HG03342 (cell line): ENCODE data around the gene RPN1.

Source experiments
- ATAC-seq: cut with Tn5 transposase; IDR thresholded peaks from one replicate; pipeline ENCODE4 v1.9.1; 2021; ENCODE audit warnings: mild to moderate bottlenecking, moderate library complexity; ENCODE audit not compliant: unreplicated experiment

The RPN1 gene

DNA sequence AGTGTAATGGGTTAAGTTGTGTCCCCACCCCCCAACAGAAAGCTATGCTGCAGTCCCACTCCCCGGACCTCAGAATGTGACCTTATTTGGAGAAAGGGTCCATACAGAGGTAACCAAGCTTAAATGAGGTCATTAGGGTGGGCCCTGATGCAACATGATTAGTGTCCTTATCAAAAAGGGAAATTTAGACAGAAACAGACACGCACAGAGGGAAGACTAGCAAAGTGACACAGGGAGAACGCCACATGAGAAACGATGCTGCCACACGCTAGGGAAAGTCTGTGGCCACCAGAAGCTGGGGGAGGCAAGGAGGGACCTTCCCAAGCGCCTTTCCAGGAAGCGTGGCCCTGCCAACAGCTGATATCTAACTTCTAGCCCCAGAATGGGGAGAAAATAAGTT, 65.4 kb downstream of the RPN1 start:
- ATAC-seq, result no peak

DNA sequence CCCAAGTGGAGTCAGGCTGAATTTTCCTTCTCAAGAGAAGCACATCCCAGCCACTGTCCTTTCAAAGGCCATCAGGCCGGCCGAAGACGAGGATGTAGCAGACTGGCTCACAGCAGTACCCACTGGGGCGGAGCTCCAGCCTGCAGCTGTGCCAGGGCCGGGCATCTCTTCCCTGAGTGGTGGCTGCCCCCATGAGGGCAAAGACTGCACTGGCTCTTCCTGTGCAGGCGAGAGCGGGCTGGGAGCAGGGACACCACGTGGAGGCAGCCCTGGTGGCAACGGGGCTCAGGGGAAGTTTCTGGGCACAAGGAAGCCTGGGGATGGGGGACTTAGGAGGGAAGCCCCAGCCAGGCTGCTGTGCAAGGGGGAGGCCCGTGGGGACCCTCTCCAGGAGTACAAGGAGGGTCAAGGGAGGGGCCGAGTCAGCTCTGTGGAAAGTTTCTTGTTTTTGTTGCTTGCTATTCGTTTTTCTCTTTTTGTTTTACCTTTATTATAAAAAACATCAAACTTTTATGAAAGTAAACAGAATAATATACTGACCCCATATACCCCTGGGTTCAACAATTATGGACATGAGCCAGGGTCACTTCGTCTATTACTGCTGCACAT, 66.1 kb downstream of the RPN1 start:
- no peak for ATAC-seq

DNA sequence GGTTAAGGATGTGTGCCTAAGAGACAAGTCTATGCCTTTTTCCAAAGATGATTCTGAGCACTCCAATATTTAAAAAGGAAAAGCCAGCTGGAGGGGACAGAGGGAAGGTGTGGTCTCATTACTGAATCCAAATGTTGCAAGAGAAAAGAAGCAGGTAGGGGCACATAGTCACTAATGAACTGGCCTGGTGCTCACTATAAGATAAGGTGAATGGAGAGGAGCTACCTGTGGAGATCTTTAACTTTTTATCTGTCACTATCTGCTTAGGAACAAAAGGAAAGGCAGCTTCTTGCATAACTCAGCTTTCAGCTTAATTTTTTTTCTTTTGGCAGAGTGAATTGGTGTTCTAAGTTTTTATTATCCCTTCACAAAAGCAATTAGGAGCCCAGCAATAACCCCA, 69.1 kb downstream of the RPN1 start:
- ATAC-seq, result no peak

DNA sequence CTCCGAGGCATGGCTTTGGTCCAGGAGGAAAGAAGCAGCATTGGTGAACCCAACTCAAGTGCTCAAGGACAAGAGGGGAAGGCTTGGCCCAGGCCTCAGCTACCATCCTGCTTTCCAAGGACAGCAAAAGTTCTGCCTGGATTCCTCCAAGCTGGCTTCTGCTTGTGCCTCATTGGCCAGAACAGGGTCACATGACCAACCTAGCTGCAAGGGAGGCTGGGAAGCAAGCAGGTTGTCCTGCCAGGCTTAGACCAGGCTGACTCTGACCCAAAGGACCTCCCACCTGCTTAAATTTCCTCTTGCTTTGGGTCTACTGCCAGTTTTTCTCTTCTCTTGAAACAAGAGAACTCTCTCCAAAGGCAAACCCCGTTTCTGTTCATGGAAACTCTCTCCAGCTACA, 70.7 kb downstream of the RPN1 start:
- no peak for ATAC-seq

DNA sequence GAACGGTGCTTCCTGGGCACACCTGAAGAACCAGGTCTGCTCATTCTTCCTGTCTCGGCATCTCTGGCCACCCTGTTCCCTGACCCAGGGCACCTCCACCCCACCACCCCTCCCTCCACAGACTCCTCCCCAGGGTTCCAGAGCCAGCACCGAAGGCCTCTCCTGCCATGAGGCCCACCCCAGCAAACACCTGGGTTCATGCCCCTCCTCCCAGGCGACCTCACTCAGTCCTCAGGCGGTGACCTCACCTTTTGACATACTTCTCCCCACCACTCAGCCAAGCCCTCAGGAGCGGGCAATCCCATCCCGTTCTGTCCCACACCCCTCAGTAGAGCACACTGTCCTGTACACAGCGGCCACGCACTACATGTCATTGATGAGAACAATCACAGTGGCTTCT, 72.3 kb downstream of the RPN1 start:
- ATAC-seq, result no peak

DNA sequence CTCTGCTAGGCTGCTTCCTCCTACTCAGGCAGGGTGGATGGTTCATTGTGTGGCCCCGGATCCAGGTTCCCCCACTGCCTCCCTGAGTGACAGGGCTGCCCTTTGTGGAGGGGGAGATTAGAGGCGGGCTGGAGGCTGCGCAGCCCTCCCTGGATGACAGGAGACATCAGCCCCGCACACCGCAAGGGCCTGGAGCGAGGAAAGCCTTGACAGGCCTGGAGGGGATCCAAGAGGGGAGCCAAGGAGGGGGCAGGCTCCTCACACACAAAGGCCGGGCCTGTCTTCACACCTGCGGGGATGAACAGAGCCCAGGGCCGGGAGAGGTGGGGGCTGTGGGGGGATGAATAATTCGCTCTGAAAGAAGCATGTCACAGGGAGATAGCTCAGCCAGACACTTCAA, 72.9 kb downstream of the RPN1 start:
- no peak for ATAC-seq

DNA sequence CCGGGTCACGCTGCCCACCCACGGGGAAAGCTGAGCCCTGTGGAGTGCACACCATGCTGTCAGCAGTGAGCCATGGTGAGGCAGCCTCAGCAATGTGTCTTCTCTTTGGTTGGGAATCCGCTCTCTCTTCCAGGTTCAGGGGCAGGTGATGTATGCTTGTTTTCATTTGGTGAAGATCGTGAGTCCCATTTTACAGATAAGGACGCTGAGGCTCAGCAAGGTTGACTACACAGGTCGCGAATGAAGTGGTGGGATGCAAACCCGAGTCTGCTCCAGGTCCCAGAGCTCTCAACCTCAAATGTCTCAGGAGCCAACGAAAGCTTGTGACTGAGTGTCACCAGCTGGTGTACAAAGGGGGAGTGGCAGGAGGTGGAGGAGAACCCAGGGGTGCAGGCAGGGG, 74.3 kb downstream of the RPN1 start:
- ATAC-seq, result no peak

DNA sequence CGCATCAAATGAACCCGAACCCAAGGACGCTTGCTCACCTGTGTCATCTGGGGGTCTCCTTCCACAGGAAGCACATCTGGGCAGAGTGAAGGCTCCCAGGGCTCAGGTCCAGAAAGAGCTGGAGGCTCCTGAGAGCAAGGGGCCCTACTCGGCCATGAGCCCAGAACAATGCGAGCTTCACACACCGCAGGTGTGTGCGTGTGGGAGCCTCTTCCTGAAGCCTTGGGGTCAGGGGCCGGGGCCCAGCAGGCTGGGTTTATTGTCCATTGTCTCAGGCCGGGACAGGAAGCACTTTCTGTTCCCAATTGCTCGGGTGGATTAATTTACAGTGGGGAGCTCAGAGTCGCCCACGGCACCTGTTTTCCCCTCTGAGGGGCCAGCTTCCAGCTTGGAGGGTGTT, 74.8 kb downstream of the RPN1 start:
- ATAC-seq, result no peak

DNA sequence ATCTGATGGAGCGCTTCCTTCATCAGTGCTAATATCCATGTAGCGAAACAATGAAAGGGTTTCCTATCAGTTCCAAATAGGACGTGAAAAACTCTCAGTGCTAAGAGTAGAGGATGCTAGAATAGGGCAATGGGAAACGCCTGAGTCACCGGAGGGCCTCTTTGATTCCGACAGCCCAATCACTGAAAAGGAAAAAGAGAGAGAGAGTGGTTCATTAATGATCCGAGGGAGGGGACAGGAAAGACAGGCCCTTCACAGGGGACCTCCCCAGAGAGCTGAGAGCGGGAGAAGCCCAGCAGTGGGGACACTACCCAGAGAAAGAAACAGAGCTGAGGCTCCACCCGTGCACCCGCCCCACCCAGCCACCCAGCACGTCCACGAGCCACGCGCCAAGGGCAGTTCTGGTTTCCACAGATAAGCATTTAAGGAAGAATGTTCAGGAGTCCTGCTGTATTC, 76.9 kb downstream of the RPN1 start:
- ATAC-seq, result no peak

DNA sequence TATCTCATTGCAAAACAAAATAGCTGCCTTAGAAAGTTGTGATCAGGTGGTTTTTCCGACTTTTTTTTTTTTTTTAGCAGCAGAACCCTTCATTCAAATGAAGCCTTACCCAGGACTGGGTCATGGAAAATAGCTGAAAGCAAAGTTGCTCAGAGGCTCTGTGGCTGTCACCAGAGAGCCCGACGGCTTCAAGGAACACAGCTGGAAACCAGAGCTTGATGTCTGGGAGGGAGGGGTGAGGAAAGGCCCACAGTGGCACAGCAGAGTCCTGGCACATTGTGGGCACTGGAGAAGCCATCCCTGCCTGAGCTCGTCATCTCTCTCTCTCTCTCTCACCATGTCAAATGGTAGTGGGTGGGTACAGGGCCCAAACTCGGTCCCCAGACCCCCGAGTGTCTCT, 77.5 kb downstream of the RPN1 start:
- no peak for ATAC-seq

DNA sequence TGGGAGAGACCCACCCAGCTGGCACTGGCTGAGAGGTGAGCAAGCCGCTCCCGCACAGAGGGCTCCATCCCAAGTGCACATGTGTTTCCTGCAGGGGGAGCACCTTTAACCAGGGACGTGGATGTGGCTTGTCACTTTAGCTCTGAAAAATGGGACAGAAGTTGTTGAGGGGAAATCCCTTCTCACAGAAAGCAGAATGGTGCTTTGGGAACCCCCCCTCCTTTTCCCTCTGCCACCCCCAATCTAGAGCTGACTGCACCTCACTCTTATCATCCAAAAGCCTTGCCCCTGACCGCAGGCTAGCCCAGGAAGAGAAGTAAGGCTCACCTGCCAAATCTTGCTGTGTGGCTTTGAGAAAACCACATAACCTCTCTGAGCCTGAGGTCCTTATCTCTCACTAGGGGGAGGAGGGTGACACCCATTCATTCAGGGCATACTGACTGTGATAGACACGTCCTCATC, 77.9 kb downstream of the RPN1 start:
- no peak for ATAC-seq

DNA sequence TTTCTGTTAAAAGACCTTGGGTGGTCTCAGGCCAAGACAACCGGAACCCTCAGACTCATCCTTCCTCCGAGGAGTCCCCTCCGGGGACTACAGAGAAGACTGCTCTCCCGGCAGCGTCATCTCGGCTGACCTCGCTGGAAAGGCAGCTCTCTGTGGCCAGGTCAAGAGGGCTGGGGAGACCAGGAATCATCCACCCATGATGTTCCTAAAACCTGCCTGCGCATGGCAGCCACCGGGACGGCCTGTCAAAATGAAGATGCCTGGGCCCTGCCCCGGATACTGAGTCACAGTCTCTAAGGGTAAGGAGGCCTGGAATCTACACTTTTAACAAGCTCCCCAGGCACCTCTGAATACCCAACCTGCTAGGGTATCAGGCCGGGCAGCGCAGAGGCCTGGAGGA, 78.6 kb downstream of the RPN1 start:
- ATAC-seq, result no peak
